ENCODE results near the gene CTSH.

GRCh38 chr15:78969687-78970349 lies 25.0 kb upstream of the CTSH start:
- TF ChIP-seq CTCF (IDR thresholded peaks at IDR 0.05) (no peak), POLR2AphosphoS5 (IDR thresholded peaks at IDR 0.05; ENCODE audit: low read depth, low read length) (no peak), REST (IDR thresholded peaks at IDR 0.05; ENCODE audit: insufficient read depth in 1 of 2, low read depth in 2 of 2, low read length in 1 of 2) (no peak), TCF7L2 (IDR thresholded peaks at IDR 0.05; ENCODE audit: low read depth, low read length) (no peak), SIN3A (IDR thresholded peaks at IDR 0.05; ENCODE audit: borderline replicate concordance, insufficient read depth, low read depth, low read length) (no peak)

All from Panc1 (cell line).